ENCODE results near the gene UBTD1.

The UBTD1 gene

DNA sequence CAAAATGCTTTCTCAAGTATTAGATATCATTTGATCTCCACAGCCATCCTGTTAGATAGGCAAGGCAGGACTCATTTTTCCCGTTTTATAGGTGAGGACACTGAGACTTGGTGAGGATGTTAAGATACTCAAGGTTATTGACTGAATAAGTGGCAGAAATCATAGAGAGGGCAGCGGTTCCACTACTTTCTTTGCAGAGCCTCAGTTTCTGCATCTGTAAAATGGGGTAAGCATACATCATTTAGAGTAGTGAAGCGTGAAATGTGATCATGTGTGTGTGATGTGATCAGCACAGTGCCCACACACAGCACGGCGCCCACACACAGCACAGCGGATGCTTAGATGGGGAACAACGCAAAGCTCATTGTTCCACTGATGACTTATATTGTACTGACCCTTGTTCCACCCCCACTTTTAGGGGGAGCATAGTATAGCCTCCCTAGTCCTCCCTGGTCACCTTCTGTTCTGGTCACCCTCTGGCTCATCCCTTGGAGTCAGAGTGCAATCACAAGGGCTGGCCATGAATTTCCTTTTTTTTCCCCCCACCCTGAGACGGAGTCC is 10.5 kb downstream of the UBTD1 start:
- no peak for DNase-seq
- in situ Hi-C loops (cut with HindIII; ENCODE audit: low pct_ligation_motif_present, low sequenced_read_pairs): no loop called here
- H3K27ac ChIP-seq: no peak overlapping the region

GRCh38 chr10:97510686-97511085 is 12.0 kb downstream of the UBTD1 start:
- DNase-seq: no peak
- no peaks in the 10 kb centered on the region for H3K27me3 ChIP-seq (replicated peaks)
- no peaks in the 10 kb centered on the region for H3K36me3 ChIP-seq (replicated peaks)
- no peak overlapping the region for H3K27ac ChIP-seq
- TF ChIP-seq, protein P1, sequence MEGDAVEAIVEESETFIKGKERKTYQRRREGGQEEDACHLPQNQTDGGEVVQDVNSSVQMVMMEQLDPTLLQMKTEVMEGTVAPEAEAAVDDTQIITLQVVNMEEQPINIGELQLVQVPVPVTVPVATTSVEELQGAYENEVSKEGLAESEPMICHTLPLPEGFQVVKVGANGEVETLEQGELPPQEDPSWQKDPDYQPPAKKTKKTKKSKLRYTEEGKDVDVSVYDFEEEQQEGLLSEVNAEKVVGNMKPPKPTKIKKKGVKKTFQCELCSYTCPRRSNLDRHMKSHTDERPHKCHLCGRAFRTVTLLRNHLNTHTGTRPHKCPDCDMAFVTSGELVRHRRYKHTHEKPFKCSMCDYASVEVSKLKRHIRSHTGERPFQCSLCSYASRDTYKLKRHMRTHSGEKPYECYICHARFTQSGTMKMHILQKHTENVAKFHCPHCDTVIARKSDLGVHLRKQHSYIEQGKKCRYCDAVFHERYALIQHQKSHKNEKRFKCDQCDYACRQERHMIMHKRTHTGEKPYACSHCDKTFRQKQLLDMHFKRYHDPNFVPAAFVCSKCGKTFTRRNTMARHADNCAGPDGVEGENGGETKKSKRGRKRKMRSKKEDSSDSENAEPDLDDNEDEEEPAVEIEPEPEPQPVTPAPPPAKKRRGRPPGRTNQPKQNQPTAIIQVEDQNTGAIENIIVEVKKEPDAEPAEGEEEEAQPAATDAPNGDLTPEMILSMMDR (IDR thresholded peaks at IDR 0.05; ENCODE audit: low read depth, low read length, missing control alignments): no peak
- no peak overlapping the region for H3K4me3 ChIP-seq (ENCODE audit: low read depth, low read length)
- in situ Hi-C loops (cut with HindIII; ENCODE audit: low pct_ligation_motif_present, low sequenced_read_pairs): no loop called here

More for the DNA sequence above, 10.5 kb downstream of the UBTD1 start:
- Histone ChIP-seq H3K36me3 (replicated peaks) (no peaks in the 10 kb centered on the region), H3K4me3 (ENCODE audit: low read depth, low read length) (no peak overlapping the region), H3K27me3 (replicated peaks) (no peaks in the 10 kb centered on the region)
- TF ChIP-seq, protein P1 (IDR thresholded peaks at IDR 0.05; ENCODE audit: low read depth, low read length, missing control alignments): no peak

DNA sequence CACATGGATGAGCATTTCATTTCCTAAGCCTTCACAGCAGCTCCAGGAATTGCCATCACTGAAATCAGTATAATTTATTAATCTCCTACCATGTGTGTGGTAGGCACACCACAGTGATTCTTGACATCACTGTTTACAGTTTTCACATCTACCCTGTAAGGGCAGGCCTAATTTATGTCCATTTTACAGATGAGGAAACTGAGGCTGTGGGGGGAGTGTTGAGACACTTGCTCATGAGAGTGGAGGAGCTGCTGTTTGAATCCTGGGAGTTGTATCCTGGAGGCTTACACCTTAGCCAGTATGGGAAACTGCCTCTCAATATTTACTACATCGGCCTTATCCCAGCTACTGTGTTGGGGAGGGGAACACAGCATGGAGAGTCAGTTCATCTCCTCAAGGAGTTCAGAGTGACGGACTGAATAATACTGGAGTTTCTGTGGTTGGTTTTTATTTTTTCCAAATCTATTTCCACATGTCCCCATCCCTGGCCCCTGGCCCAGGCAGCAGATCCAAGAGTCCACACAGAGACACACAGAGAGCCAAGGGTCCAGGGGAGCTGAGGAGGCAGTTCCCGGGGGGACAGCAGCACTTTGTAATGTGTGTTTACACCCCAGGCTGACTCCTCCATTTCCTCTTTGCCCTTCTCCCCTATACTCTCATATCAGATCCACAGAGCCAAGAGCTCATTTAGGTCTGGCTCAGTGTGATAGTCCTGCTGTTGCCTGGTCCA is 13.2 kb downstream of the UBTD1 start:
- Histone ChIP-seq H3K27ac (no peak overlapping the region), H3K36me3 (replicated peaks) (no peaks in the 10 kb centered on the region), H3K4me3 (ENCODE audit: low read depth, low read length) (no peak overlapping the region), H3K27me3 (replicated peaks) (no peaks in the 10 kb centered on the region)
- in situ Hi-C loops (cut with HindIII; ENCODE audit: low pct_ligation_motif_present, low sequenced_read_pairs): no loop called here
- no peak for DNase-seq
- TF ChIP-seq, protein P1 (IDR thresholded peaks at IDR 0.05; ENCODE audit: low read depth, low read length, missing control alignments): no peak

- TF ChIP-seq, protein P1 (IDR thresholded peaks at IDR 0.05; ENCODE audit: low read depth, low read length, missing control alignments): no peak
- no peak overlapping the region for H3K4me3 ChIP-seq (ENCODE audit: low read depth, low read length)
- H3K27ac ChIP-seq: no peak overlapping the region
- no peaks in the 10 kb centered on the region for H3K27me3 ChIP-seq (replicated peaks)
- DNase-seq: no peak
- in situ Hi-C loops (cut with HindIII; ENCODE audit: low pct_ligation_motif_present, low sequenced_read_pairs): no loop called here
- no peaks in the 10 kb centered on the region for H3K36me3 ChIP-seq (replicated peaks)
These were observed 14.3 kb downstream of the UBTD1 start for GRCh38 chr10:97512993-97513392.

DNA sequence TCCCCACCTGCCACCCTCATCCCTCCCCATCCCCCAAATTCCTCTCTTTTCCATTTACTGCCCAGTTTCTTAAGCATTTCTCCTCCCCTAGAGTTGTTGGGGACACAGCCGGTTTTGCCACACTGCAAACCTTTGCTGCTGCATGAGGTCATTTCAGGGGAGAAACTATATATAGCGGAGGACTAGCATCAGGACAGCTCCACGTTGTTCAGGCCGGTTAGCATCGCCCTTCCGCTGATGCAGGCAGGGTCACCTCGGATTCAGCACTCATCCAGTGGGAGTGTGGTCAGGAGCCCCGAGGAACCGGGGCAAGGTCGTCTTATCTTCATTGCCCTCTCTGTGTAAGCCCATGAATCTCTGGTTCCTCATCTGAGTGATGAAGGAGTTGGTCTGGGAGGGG is 15.6 kb downstream of the UBTD1 start:
- Histone ChIP-seq H3K27me3 (replicated peaks) (no peaks in the 10 kb centered on the region), H3K36me3 (replicated peaks) (no peaks in the 10 kb centered on the region), H3K27ac (no peak overlapping the region), H3K4me3 (ENCODE audit: low read depth, low read length) (no peak overlapping the region)
- in situ Hi-C loops (cut with HindIII; ENCODE audit: low pct_ligation_motif_present, low sequenced_read_pairs): no loop called here
- TF ChIP-seq, protein P1 (IDR thresholded peaks at IDR 0.05; ENCODE audit: low read depth, low read length, missing control alignments): no peak
- no peak for DNase-seq

Measured in brain microvascular endothelial cell (primary cell).